Heart left ventricle (tissue), 13 donors: ENCODE measurements around the gene AVL9.

Source experiments
- POLR2A ChIP-seq, 2 donors: fragments of 450-650 bp; IDR thresholded peaks; one replicate each; pipeline ENCODE4 v1.6.1; 2017; ENCODE audit warnings: antibody characterized with exemption in 2 of 2, mild to moderate bottlenecking in 2 of 2, moderate library complexity in 2 of 2
- TF ChIP-seq, protein P1 (sequence below), 12 donors: fragments of 200-600 bp; sonication (generic) in 4 of 12; IDR thresholded peaks; one replicate each; pipeline versions ENCODE4 v1.5.0 to v1.8.0; 2018 to 2022; ENCODE audit warnings: antibody characterized with exemption in 12 of 12, mild to moderate bottlenecking in 5 of 12
- donor health status: ischemic (EF 13 %, LVEDD 7.1; RV severe dilation, severe dysfunction).
- donor health status: DM: no; HTN: yes; CAD: no.
- donor health status: DM: no; HTN: no; CAD: no.
- donor health status: ischemic (EF 25% LVEDD 6.9; RV normal size, moderate dysfunction).
- donor health status: ischemic (EF 25% LVEDD 5.7; RV mildly dilated, moderate dysfunction).
- donor health status: ischemic (EF 35%, LVEDD 5.7; RV mildly dilated, moderate dysfunction).
- donor health status: nonischemic (EF 11% LVEDD 7.7; RV severe dilation, severe dysfunction).
- donor health status: DM: yes; HTN: yes; CAD: no.
- donor health status: PGD.
- donor health status: ischemic (EF 29% LVEDD 5.4; RV normal size, mild dysfunction).
- donor health status: nonischemic (EF 23%, LVEDD 6.1; RV moderate dilation, normal function).

- TF ChIP-seq, protein P1, sequence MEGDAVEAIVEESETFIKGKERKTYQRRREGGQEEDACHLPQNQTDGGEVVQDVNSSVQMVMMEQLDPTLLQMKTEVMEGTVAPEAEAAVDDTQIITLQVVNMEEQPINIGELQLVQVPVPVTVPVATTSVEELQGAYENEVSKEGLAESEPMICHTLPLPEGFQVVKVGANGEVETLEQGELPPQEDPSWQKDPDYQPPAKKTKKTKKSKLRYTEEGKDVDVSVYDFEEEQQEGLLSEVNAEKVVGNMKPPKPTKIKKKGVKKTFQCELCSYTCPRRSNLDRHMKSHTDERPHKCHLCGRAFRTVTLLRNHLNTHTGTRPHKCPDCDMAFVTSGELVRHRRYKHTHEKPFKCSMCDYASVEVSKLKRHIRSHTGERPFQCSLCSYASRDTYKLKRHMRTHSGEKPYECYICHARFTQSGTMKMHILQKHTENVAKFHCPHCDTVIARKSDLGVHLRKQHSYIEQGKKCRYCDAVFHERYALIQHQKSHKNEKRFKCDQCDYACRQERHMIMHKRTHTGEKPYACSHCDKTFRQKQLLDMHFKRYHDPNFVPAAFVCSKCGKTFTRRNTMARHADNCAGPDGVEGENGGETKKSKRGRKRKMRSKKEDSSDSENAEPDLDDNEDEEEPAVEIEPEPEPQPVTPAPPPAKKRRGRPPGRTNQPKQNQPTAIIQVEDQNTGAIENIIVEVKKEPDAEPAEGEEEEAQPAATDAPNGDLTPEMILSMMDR (IDR thresholded peaks at IDR 0.05) = no peak
- TF ChIP-seq POLR2A (IDR thresholded peaks at IDR 0.05) = no peak
Observed at GRCh38 chr7:32583791-32584190, 88.5 kb downstream of the AVL9 start.
